Adrenal gland (tissue), 12 donors: ENCODE results near the gene HPCA. TPM values are rescaled to one million over a fixed set of nuclear protein-coding genes. Genes with fewer than 3 reads are reported as not detected.

Experiments
- DNase-seq, 7 donors: peaks; one replicate each; pipeline ENCODE4 v3.0.0-alpha.2; 2019 to 2020
- H3K27ac ChIP-seq, 5 donors: fragments of 200-600 bp; sonication (generic) in 4 of 5; 1 replicate in 3 of 5; 2 replicates in 2 of 5; pipeline versions ENCODE4 v1.5.1 to v1.8.0; 2016 to 2020; ENCODE audit warnings: mild to moderate bottlenecking in 1 of 5
- H3K27me3 ChIP-seq: fragments of 200-600 bp; 2 replicates; pipeline ENCODE4 v1.8.0; 2021
- H3K36me3 ChIP-seq, 2 donors: fragments of 200-600 bp; replicated peaks in 1 of 2; 1 replicate in 1 of 2; 2 replicates in 1 of 2; pipeline versions ENCODE4 v1.5.1 to v1.8.0; 2018 to 2022
- H3K4me1 ChIP-seq, 2 donors: fragments of 200-600 bp; replicated peaks in 1 of 2; 1 replicate in 1 of 2; 2 replicates in 1 of 2; pipeline versions ENCODE4 v1.5.1 to v1.8.0; 2018 to 2021
- H3K4me3 ChIP-seq, 4 donors: fragments of 200-600 bp; sonication (generic) in 3 of 4; one replicate each; pipeline ENCODE4 v1.5.1; 2016 to 2018
- H3K9me3 ChIP-seq, 3 donors: fragments of 200-600 bp; sonication (generic) in 1 of 3; replicated peaks in 1 of 3; 1 replicate in 2 of 3; 2 replicates in 1 of 3; pipeline versions ENCODE4 v1.5.1 to v1.8.0; 2016 to 2021
- CTCF ChIP-seq, 6 experiments: fragments of 450-650 bp in 4 of 6; fragments of 200-600 bp in 2 of 6; sonication (generic) in 1 of 6; IDR thresholded peaks; 1 replicate in 5 of 6; 2 replicates in 1 of 6; pipeline versions ENCODE4 v1.5.1 to v1.8.0; 2016 to 2021; ENCODE audit warnings: antibody characterized with exemption in 6 of 6, mild to moderate bottlenecking in 2 of 6, moderate library complexity in 1 of 6
- POLR2A ChIP-seq, 2 donors: fragments of 450-650 bp; IDR thresholded peaks; one replicate each; pipeline ENCODE4 v1.6.1; 2017; ENCODE audit warnings: antibody characterized with exemption in 2 of 2, mild to moderate bottlenecking in 2 of 2, moderate library complexity in 1 of 2
- WGBS, 4 donors: extraction: QIAGEN DNeasy Blood & Tissue Kit in 2 of 4; methylation state at CpG; one replicate each; pipeline versions ENCODE4 v1.1.5 to v1.1.7; 2013 to 2017; 5-methylcytosine and 5-hydroxymethylcytosine counted together
- intact Hi-C, 2 donors: fragments of 100-400 bp; cut with DNase I; formaldehyde crosslinking; loops; one replicate each; pipeline versions ENCODE4 v1.14.1 to v1.15.0; 2022 to 2023
- polyA plus RNA-seq, 3 donors: library from polyadenylated mRNA; stranded (reverse); fragments of 200-250 nt in 2 of 3; fragments of 350-450 nt in 1 of 3; fragmentation: Illumina TruSeq in 1 of 3; extraction: RNeasy Lipid Tissue Mini Kit (QIAGEN cat#74804) in 1 of 3; gene quantifications; one replicate each; pipeline ENCODE4 v1.2.3, GENCODE V29; 2013 to 2014
- total RNA-seq, 9 donors: library from RNA; depleted of rRNA in 4 of 9; stranded (reverse); fragments of >200 nt in 4 of 9; fragments of 120-200 nt in 1 of 9; fragmentation: NEBNext Ultra II Directional in 1 of 9; extraction: Animal tissue kit (Norgen Biotek cat#: 25700) in 1 of 9; gene quantifications; one replicate each; pipeline versions ENCODE4 v1.1.0 to v1.2.4, GENCODE V29; 2013 to 2023
- donor health status: healthy with polysubstance abuse.
- donor health status: Bipolar disorder and iron deficiency.
- donor health status: DM: yes; HTN: yes; CAD: no.
- donor health status: DM: no; HTN: no; CAD: no.
- donor health status: DM: no; HTN: no; CAD: no.
- donor health status: DM: yes; HTN: yes; CAD: no.

Gene HPCA
- total and polyA plus RNA-seq, 12 donors: 0.17 to 3.1 (median 0.62) TPM; not detected in 6

DNA sequence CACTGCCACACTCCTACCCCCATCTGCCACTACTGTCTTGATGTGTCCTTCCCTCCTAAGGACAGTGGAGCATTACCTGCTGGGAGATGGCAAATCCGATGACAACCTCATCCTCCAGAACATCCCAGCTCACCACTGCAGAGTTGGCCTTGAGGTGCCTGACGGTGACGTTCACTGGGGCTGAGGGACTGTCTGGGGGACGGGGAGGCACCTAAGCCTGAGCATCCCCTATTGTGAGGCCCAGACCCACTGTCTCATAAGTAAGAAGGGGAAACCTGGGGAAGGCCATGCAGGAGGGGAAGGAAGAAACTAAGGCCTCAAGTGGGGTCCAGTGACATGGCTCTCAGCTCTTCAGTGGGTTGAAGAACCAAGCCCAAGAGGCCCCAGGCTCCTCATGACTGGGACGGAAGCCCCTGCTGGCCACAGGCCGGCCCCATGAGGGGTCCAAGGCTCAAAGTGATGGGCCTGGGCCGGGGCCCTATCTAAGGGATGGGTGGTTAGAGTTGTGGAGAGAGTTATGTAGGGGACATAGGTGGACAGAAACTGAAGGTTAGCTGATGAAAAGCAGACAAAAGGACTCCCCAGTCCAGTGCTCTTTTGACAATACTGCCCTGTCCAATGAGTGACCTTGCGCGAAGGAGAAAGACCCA lies 17.4 kb upstream of the HPCA start:
- intact Hi-C loops: loop anchor here in 1 of 2 donors (10.0 kb wide), 1 partner anchor 154 kb away; no protein-coding TSS in a partner anchor
- peak in 2 of 7 donors; percentile 13 to 45 for DNase-seq
- Histone ChIP-seq H3K36me3 (peaks cover 0 to 6% of the 10 kb centered on the region in 2 donors), H3K27ac (no peak overlapping the region), H3K4me1 (peaks cover 23 to 36% of the 10 kb centered on the region in 2 donors), H3K4me3 (no peak overlapping the region), H3K27me3 (no peaks in the 10 kb centered on the region), H3K9me3 (no peaks in the 10 kb centered on the region)
- no peak for TF ChIP-seq CTCF (IDR thresholded peaks at IDR 0.05)
- no peak for TF ChIP-seq POLR2A (IDR thresholded peaks at IDR 0.05)
- 81 to 90% (median 84%) methylated on average over 9 of the region's 9 CpGs for WGBS, 4 donors

- TF ChIP-seq CTCF (IDR thresholded peaks at IDR 0.05) (no peak), POLR2A (IDR thresholded peaks at IDR 0.05) (no peak)
- Histone ChIP-seq H3K4me1 (peaks cover 12 to 26% of the 10 kb centered on the region in 2 donors), H3K36me3 (peaks cover 0 to 6% of the 10 kb centered on the region in 2 donors), H3K9me3 (no peaks in the 10 kb centered on the region), H3K27me3 (no peaks in the 10 kb centered on the region), H3K27ac (peak overlapping the region in 1 of 5 donors; percentile 21), H3K4me3 (peak overlapping the region in 1 of 4 donors; percentile 62)
- DNase-seq: peak in 1 of 7 donors; percentile 58
- intact Hi-C loops: loop anchor here (10.0 kb wide), 2 partner anchors 155 to 345 kb away; no protein-coding TSS in a partner anchor
- WGBS, 4 donors: 34 to 51% (median 39%) methylated on average over 9 to 16 of the region's 16 CpGs
Measured at GRCh38 chr1:32869923-32870614, 16.2 kb upstream of the HPCA start.

DNA sequence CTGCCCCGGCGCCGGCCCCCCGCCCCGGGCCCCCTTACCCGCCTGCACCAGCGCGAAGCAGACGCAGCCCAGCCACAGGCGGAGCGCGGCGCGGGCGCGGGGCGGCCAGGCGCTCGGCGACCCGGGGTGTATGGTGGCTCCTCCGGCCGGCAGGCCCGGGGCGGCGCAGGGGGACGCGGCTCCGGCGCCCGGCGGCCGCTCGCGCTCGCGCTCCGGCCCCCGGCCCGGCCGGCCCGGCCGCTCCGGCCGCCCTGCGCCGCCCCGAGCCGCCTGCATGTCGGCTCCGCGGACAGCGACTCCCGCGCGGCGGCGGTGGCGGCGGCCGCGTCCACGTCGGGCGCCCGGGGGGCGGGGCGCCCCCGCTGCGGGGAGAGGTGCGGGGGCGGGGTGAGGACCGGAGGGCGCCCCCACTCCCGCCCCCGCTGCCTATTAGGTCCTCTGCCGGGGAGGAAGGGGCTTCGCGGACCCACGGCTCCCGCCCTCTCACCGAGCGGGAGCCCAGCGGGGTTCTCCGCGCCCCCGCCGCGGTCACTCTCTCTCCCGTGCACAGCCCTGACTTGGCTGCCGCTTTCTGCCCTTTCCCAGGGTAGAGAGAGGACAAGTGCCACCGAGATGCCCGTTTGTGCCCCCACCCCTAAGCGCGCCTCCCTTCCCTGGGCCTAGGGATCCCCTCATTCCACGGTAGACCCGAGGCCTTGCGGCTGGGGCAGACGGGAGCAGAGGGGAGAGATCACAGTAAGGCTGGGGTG lies 15.5 kb upstream of the HPCA start, which contains the start of gene FNDC5:
FNDC5 (minus strand) TSS at position 298 of the 749 bp plus-strand sequence.
- WGBS, 4 donors: 0 to 2% (median 2%) methylated on average over 4 to 98 of the region's 99 CpGs; no CpG with 5 or more reads in 1 of the 4 donors
- Histone ChIP-seq H3K27me3 (no peaks in the 10 kb centered on the region), H3K4me1 (peaks cover 5 to 21% of the 10 kb centered on the region in 2 donors), H3K27ac (peak within 1 kb of the TSS in 2 of 5 donors; percentile 38 to 57), H3K4me3 (peak within 1 kb of the TSS in 2 of 4 donors; percentile 41 to 63), H3K9me3 (no peaks in the 10 kb centered on the region), H3K36me3 (peaks cover 0 to 6% of the 10 kb centered on the region in 2 donors)
- intact Hi-C loops: loop anchor here in 1 of 2 donors (10.0 kb wide), 2 partner anchors 156 to 346 kb away; no protein-coding TSS in a partner anchor
- peak in 4 of 7 donors; percentile 29 to 62 (median 44) for DNase-seq
- TF ChIP-seq CTCF (IDR thresholded peaks at IDR 0.05) (no peak), POLR2A (IDR thresholded peaks at IDR 0.05) (no peak)
